Osteoblast (primary cell): Measurements from ENCODE around the gene TMPRSS9. TPM values are rescaled to one million over a fixed set of nuclear protein-coding genes. Genes with fewer than 3 reads are reported as not detected.
"Not testable (repeated sequence)": the region's sequence is repeated elsewhere in the genome, so short reads cannot be mapped to it uniquely, and the experiment has no call there.

Source experiments
- DNase-seq: peaks from one replicate; pipeline ENCODE4 v3.0.0; 2011; ENCODE audit warnings: low spot score, mixed read lengths; ENCODE audit not compliant: insufficient read length; ENCODE audit errors: missing footprints
- H2AFZ ChIP-seq: 2 replicates; pipeline ENCODE4 v1.6.0; 2011; ENCODE audit warnings: mild to moderate bottlenecking, low read length
- H3K27ac ChIP-seq: 2 replicates; pipeline ENCODE4 v1.5.1; 2011; ENCODE audit warnings: mild to moderate bottlenecking, low read depth, low read length, moderate library complexity
- H3K27me3 ChIP-seq: 2 replicates; pipeline ENCODE4 v1.6.0; 2012; ENCODE audit warnings: mild to moderate bottlenecking, control low read depth, inconsistent platforms, low read length, moderate library complexity; ENCODE audit not compliant: insufficient read depth
- H3K36me3 ChIP-seq: 2 replicates; pipeline ENCODE4 v1.5.1; 2011; ENCODE audit warnings: mild to moderate bottlenecking, low read length, control low read depth, moderate library complexity; ENCODE audit not compliant: insufficient read depth
- H3K4me1 ChIP-seq: 2 replicates; pipeline ENCODE4 v1.5.1; 2011; ENCODE audit warnings: mild to moderate bottlenecking, low read length, control low read depth, moderate library complexity; ENCODE audit not compliant: insufficient read depth
- H3K4me2 ChIP-seq: 2 replicates; pipeline ENCODE4 v1.6.0; 2011; ENCODE audit warnings: mild to moderate bottlenecking, low read length; ENCODE audit not compliant: insufficient read depth
- H3K4me3 ChIP-seq: fragments of 200-600 bp; sonication (generic); 3 replicates; pipeline ENCODE4 v1.5.1; 2012; ENCODE audit warnings: mild to moderate bottlenecking, low read length, inconsistent platforms; ENCODE audit not compliant: insufficient read depth
- H3K79me2 ChIP-seq: 2 replicates; pipeline ENCODE4 v1.6.0; 2012; ENCODE audit warnings: mild to moderate bottlenecking, low read length, control low read depth, inconsistent platforms; ENCODE audit not compliant: insufficient read depth
- H3K9me3 ChIP-seq: 2 replicates; pipeline ENCODE4 v1.5.1; 2011; ENCODE audit warnings: low read depth, low read length, control low read depth
- H4K20me1 ChIP-seq: 2 replicates; pipeline ENCODE4 v1.6.0; 2012; ENCODE audit warnings: mild to moderate bottlenecking, low read length, control low read depth; ENCODE audit not compliant: insufficient read depth
- total RNA-seq: library from RNA; depleted of rRNA; stranded (reverse); fragments of >200 nt; gene quantifications from 2 replicates; pipeline ENCODE4 v1.2.3, GENCODE V29; 2012
- TF ChIP-seq, protein P1 (sequence below): IDR thresholded peaks from 2 replicates; pipeline ENCODE4 v1.5.1; 2011; ENCODE audit warnings: mild to moderate bottlenecking, low read depth, low read length, moderate library complexity; ENCODE audit errors: extremely low read depth

The TMPRSS9 gene
- total RNA-seq, 1 donor: 1.1 TPM

DNA sequence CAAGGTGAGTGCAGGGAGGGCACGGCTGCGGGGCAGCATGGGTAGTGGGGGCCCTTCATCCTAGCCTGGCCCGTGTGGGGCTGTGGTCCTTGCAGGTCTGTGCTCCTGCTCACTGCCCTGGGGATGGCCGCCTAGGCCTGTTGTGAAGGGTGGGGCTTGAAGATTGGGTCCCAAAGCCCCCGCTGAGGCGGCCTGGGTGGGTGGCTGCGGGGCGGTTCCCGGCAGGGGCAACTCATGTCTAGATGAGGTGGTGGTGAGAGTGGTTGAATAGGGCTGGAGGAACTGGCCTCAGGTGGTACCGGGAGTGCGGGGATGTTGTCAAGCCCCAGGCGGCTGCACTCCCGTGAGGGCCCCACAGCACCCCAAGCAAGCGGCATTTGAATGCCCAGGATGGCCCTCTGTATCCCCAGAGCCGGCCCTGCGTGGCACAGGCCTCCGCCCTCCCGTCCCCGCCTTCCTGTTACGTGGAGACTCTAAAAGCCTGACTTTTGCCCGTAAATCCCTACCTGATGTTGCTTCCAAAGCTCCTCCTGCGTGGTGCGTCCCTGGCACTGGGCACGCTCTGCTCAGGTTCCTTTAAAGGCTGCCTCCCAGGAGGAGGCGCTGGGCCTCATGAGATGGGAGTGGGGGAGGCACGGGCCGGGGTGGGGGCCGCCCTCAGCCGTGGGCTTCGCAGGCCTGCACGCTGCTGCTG, 16.6 kb upstream of the TMPRSS9 start:
- H3K4me2 ChIP-seq: no peak overlapping the region
- no peak overlapping the region for H3K27ac ChIP-seq
- H3K79me2 ChIP-seq: peaks cover under 1% of the 10 kb centered on the region
- no peaks in the 10 kb centered on the region for H3K27me3 ChIP-seq
- no peaks in the 10 kb centered on the region for H3K9me3 ChIP-seq
- no peak for DNase-seq
- TF ChIP-seq, protein P1, sequence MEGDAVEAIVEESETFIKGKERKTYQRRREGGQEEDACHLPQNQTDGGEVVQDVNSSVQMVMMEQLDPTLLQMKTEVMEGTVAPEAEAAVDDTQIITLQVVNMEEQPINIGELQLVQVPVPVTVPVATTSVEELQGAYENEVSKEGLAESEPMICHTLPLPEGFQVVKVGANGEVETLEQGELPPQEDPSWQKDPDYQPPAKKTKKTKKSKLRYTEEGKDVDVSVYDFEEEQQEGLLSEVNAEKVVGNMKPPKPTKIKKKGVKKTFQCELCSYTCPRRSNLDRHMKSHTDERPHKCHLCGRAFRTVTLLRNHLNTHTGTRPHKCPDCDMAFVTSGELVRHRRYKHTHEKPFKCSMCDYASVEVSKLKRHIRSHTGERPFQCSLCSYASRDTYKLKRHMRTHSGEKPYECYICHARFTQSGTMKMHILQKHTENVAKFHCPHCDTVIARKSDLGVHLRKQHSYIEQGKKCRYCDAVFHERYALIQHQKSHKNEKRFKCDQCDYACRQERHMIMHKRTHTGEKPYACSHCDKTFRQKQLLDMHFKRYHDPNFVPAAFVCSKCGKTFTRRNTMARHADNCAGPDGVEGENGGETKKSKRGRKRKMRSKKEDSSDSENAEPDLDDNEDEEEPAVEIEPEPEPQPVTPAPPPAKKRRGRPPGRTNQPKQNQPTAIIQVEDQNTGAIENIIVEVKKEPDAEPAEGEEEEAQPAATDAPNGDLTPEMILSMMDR: no peak
- H4K20me1 ChIP-seq: no peaks in the 10 kb centered on the region
- peaks cover 16% of the 10 kb centered on the region for H3K36me3 ChIP-seq
- no peak overlapping the region for H2AFZ ChIP-seq
- H3K4me3 ChIP-seq: no peak overlapping the region
- H3K4me1 ChIP-seq: no peaks in the 10 kb centered on the region

- TF ChIP-seq, protein P1: no peak
- Histone ChIP-seq H2AFZ (no peak overlapping the region), H4K20me1 (no peaks in the 10 kb centered on the region), H3K79me2 (no peaks in the 10 kb centered on the region), H3K4me2 (no peak overlapping the region), H3K27ac (no peak overlapping the region), H3K36me3 (peaks cover 22% of the 10 kb centered on the region), H3K4me3 (no peak overlapping the region), H3K4me1 (no peaks in the 10 kb centered on the region), H3K9me3 (no peaks in the 10 kb centered on the region), H3K27me3 (no peaks in the 10 kb centered on the region)
- no peak for DNase-seq
Measured at GRCh38 chr19:2344381-2344870, 15.6 kb upstream of the TMPRSS9 start.

GRCh38 chr19:2345076-2345475, 15.0 kb upstream of the TMPRSS9 start:
- Histone ChIP-seq H3K4me2 (no peak overlapping the region), H3K4me3 (no peak overlapping the region), H3K36me3 (peaks cover 27% of the 10 kb centered on the region), H4K20me1 (no peaks in the 10 kb centered on the region), H3K9me3 (no peaks in the 10 kb centered on the region), H3K4me1 (no peaks in the 10 kb centered on the region), H3K79me2 (no peaks in the 10 kb centered on the region), H2AFZ (no peak overlapping the region), H3K27ac (no peak overlapping the region), H3K27me3 (no peaks in the 10 kb centered on the region)
- DNase-seq: no peak
- TF ChIP-seq, protein P1: no peak

GRCh38 chr19:2345794-2346663, 14.0 kb upstream of the TMPRSS9 start:
- Histone ChIP-seq H3K79me2 (no peaks in the 10 kb centered on the region), H2AFZ (no peak overlapping the region), H3K36me3 (peaks cover 28% of the 10 kb centered on the region), H3K27ac (no peak overlapping the region), H3K4me3 (no peak overlapping the region), H4K20me1 (no peaks in the 10 kb centered on the region), H3K9me3 (no peaks in the 10 kb centered on the region), H3K27me3 (no peaks in the 10 kb centered on the region), H3K4me1 (no peaks in the 10 kb centered on the region), H3K4me2 (no peak overlapping the region)
- TF ChIP-seq, protein P1: no peak
- no peak for DNase-seq

DNA sequence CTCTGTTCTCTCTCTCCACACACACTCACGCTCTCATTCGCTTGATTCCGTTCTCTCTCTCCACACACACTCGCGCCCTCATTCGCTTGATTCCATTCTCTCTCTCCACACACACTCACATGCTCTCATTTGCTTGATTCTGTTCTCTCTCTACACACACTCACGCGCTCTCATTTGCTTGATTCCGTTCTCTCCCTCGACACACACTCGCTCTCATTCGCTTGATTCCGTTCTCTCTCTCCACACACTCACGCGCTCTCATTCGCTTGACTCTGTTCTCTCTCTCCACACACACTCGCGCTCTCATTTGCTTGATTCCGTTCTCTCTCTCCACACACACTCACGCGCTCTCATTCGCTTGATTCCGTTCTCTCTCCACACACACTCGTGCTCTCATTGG, 10.2 kb upstream of the TMPRSS9 start:
- not testable (repeated sequence) for H3K27me3 ChIP-seq, DNase-seq, H3K79me2 ChIP-seq, H3K27ac ChIP-seq, H2AFZ ChIP-seq, H3K4me2 ChIP-seq, H3K4me1 ChIP-seq, H4K20me1 ChIP-seq, H3K4me3 ChIP-seq, H3K9me3 ChIP-seq
- H3K36me3 ChIP-seq: peaks cover 26% of the 10 kb centered on the region
